K562 (cell line): ENCODE results near the gene DCST1. TPM values are rescaled to one million over a fixed set of nuclear protein-coding genes. Genes with fewer than 3 reads are reported as not detected.

Source experiments
- CBFA2T2 ChIP-seq: fragments of 450-650 bp; conservative IDR thresholded peaks from 2 replicates; pipeline ENCODE4 v1.6.1; 2017; ENCODE audit warnings: mild to moderate bottlenecking
- EP300 ChIP-seq: IDR thresholded peaks from 2 replicates; pipeline ENCODE4 v1.6.1; 2012; ENCODE audit warnings: low read length, improper control_type of control experiment
- HEY1 ChIP-seq: fragments of 250-450 bp; sonication (Bioruptor Pico); IDR thresholded peaks from 2 replicates; pipeline ENCODE4 v1.5.0; 2020; ENCODE audit warnings: mild to moderate bottlenecking, moderate library complexity, borderline replicate concordance
- HNRNPL ChIP-seq: fragments of 200-400 bp; formaldehyde crosslinking; IDR thresholded peaks from 2 replicates; pipeline ENCODE4 v1.6.1; 2017; ENCODE audit warnings: low read depth, mild to moderate bottlenecking, low read length
- IRF1 ChIP-seq: sonication (generic); formaldehyde crosslinking; IDR thresholded peaks from 2 replicates; pipeline ENCODE4 v1.8.0; 2022; ENCODE audit warnings: missing genetic modification reagents, mild to moderate bottlenecking, borderline replicate concordance
- KLF1 ChIP-seq: fragments of 450-650 bp; IDR thresholded peaks from 2 replicates; pipeline ENCODE4 v1.6.1; 2016; ENCODE audit warnings: missing genetic modification characterization, missing compliant biosample characterization
- L3MBTL2 ChIP-seq: fragments of 450-650 bp; IDR thresholded peaks from 2 replicates; pipeline ENCODE4 v1.6.1; 2016; ENCODE audit warnings: mild to moderate bottlenecking, moderate library complexity
- MCM3 ChIP-seq: fragments of 450-650 bp; IDR thresholded peaks from 2 replicates; pipeline ENCODE4 v1.6.1; 2016
- MEIS2 ChIP-seq: fragments of 450-650 bp; IDR thresholded peaks from 2 replicates; pipeline ENCODE4 v1.6.1; 2014; ENCODE audit warnings: mild to moderate bottlenecking; ENCODE audit not compliant: partially characterized antibody
- OTX1 ChIP-seq: fragments of 450-650 bp; formaldehyde crosslinking; IDR thresholded peaks from 2 replicates; pipeline ENCODE4 v1.4.0; 2022; ENCODE audit warnings: mild to moderate bottlenecking
- POU5F1 ChIP-seq: fragments of 150-350 bp; IDR thresholded peaks from 2 replicates; pipeline ENCODE4 v1.6.1; 2014; ENCODE audit warnings: borderline replicate concordance, low read length, low read depth, mild to moderate bottlenecking; ENCODE audit not compliant: partially characterized antibody
- ZNF354B ChIP-seq: fragments of 250-450 bp; sonication (Bioruptor Pico); IDR thresholded peaks from 2 replicates; pipeline ENCODE4 v1.4.0; 2020
- ZNF57 ChIP-seq: fragments of 450-650 bp; formaldehyde crosslinking; IDR thresholded peaks from 2 replicates; pipeline ENCODE4 v1.4.0; 2020; ENCODE audit warnings: mild to moderate bottlenecking, moderate library complexity
- ZNF77 ChIP-seq: fragments of 250-450 bp; sonication (Bioruptor Pico); IDR thresholded peaks from 2 replicates; pipeline ENCODE4 v1.5.0; 2020
- ZNF780A ChIP-seq: fragments of 250-450 bp; sonication (Bioruptor Pico); IDR thresholded peaks from 2 replicates; pipeline ENCODE4 v1.5.0; 2021; ENCODE audit warnings: mild to moderate bottlenecking
- polyA plus RNA-seq, 8 experiments: library from polyadenylated mRNA; depleted of rRNA in 4 of 8; stranded (reverse) in 5 of 8; unstranded in 3 of 8; fragments of >200 nt; fragmentation: Nextera tagmentation in 2 of 8; fragmentation: Illumina TruSeq in 1 of 8; extraction: Ambion mirVana in 2 of 8; extraction: Trizol in 1 of 8; gene quantifications; 2 replicates each; pipeline versions ENCODE4 v1.2.1 to v1.2.3, GENCODE V29; 2011 to 2014; ENCODE audit warnings: inconsistent platforms in 1 of 8, missing spikeins in 1 of 8
- total RNA-seq, 7 experiments: library from RNA; depleted of rRNA in 6 of 7; stranded (reverse); fragments of >200 nt in 6 of 7; fragmentation: Illumina TruSeq in 2 of 7; extraction: Trizol in 2 of 7; gene quantifications; 2 replicates each; pipeline versions ENCODE4 v1.2.1 to v1.2.3, GENCODE V29; 2011 to 2021; ENCODE audit warnings: low replicate concordance in 1 of 7
- TF ChIP-seq, protein P1 (sequence below), 2 experiments: fragments of 450-650 bp; formaldehyde crosslinking in 1 of 2; IDR thresholded peaks; 2 replicates each; pipeline versions ENCODE4 v1.4.0 to v1.6.1; 2014 to 2020; ENCODE audit warnings: mild to moderate bottlenecking in 2 of 2, borderline replicate concordance in 1 of 2, low read depth in 1 of 2
- TF ChIP-seq, protein P2 (sequence below), 2 experiments: IDR thresholded peaks in 1 of 2; conservative IDR thresholded peaks in 1 of 2; 2 replicates each; pipeline ENCODE4 v1.6.1; 2016; ENCODE audit warnings: low read depth in 2 of 2, mild to moderate bottlenecking in 1 of 2, missing compliant biosample characterization in 1 of 2, missing genetic modification characterization in 1 of 2, moderate library complexity in 1 of 2

DCST1 gene
- total and polyA plus RNA-seq, 9 of the 15 experiments (the other 6 are each of a cell fraction or from before 2014, with no cell fraction given) = not detected

DNA sequence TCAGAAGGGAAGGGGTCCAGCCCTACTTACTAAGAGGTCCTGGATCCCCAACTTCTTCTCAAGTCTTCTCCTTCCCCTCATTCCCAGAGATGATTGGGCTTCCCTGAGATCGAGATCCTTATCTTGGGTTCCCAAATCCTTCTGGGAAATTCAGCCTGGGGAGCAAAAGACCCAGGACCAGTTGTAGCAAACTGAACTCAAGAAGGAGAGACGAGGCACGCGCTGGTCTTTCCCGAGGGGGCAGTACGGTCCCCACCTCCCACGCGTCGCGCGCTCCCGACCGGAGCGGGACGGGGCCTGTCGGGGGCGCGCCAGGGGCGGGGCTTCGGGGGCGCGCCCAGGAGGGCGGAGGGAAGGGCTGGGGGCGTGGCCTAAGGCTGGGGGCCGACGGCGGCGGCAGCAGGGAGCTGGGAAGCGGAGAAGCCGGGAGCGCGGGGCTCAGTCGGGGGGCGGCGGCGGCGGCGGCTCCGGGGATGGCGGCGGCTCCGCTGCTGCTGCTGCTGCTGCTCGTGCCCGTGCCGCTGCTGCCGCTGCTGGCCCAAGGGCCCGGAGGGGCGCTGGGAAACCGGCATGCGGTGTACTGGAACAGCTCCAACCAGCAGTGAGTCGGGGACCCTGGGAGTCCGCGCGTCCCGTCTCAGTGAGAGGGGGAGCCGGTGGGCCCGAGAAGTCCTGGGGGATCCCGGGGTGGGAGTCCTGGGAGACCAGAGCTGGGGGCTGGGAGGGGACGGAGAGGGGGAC is 45.0 kb downstream of the DCST1 start, which contains the start of gene EFNA3 (continued):
- no peak for TF ChIP-seq HNRNPL
- TF ChIP-seq, protein P1, sequence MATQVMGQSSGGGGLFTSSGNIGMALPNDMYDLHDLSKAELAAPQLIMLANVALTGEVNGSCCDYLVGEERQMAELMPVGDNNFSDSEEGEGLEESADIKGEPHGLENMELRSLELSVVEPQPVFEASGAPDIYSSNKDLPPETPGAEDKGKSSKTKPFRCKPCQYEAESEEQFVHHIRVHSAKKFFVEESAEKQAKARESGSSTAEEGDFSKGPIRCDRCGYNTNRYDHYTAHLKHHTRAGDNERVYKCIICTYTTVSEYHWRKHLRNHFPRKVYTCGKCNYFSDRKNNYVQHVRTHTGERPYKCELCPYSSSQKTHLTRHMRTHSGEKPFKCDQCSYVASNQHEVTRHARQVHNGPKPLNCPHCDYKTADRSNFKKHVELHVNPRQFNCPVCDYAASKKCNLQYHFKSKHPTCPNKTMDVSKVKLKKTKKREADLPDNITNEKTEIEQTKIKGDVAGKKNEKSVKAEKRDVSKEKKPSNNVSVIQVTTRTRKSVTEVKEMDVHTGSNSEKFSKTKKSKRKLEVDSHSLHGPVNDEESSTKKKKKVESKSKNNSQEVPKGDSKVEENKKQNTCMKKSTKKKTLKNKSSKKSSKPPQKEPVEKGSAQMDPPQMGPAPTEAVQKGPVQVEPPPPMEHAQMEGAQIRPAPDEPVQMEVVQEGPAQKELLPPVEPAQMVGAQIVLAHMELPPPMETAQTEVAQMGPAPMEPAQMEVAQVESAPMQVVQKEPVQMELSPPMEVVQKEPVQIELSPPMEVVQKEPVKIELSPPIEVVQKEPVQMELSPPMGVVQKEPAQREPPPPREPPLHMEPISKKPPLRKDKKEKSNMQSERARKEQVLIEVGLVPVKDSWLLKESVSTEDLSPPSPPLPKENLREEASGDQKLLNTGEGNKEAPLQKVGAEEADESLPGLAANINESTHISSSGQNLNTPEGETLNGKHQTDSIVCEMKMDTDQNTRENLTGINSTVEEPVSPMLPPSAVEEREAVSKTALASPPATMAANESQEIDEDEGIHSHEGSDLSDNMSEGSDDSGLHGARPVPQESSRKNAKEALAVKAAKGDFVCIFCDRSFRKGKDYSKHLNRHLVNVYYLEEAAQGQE (IDR thresholded peaks at IDR 0.05; ENCODE audit: borderline replicate concordance) = no peak
- TF ChIP-seq, protein P1 (CRISPR knock-in tag; IDR thresholded peaks at IDR 0.05; ENCODE audit: low read depth) = no peak
- no peak for TF ChIP-seq ZNF780A (CRISPR knock-in tag)
- no peak for TF ChIP-seq KLF1 (tag)
- TF ChIP-seq EP300 = no peak
- TF ChIP-seq ZNF77 (CRISPR knock-in tag) = no peak
- no peak for TF ChIP-seq HEY1 (CRISPR knock-in tag)
- no peak for TF ChIP-seq MCM3
- TF ChIP-seq POU5F1 = no peak
- no peak for TF ChIP-seq ZNF354B (CRISPR knock-in tag)
- peak; percentile 46 for TF ChIP-seq L3MBTL2
- TF ChIP-seq, protein P2, sequence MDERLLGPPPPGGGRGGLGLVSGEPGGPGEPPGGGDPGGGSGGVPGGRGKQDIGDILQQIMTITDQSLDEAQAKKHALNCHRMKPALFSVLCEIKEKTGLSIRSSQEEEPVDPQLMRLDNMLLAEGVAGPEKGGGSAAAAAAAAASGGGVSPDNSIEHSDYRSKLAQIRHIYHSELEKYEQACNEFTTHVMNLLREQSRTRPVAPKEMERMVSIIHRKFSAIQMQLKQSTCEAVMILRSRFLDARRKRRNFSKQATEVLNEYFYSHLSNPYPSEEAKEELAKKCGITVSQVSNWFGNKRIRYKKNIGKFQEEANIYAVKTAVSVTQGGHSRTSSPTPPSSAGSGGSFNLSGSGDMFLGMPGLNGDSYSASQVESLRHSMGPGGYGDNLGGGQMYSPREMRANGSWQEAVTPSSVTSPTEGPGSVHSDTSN (CRISPR knock-in tag; IDR thresholded peaks at IDR 0.05; ENCODE audit: low read depth) = no peak
- TF ChIP-seq, protein P2 (tag; conservative IDR thresholded peaks at IDR 0.05; ENCODE audit: low read depth) = no peak
- TF ChIP-seq IRF1 (CRISPR knock-in tag) = no peak
- TF ChIP-seq OTX1 = no peak
- TF ChIP-seq ZNF57 = no peak
- no peak for TF ChIP-seq MEIS2
- no peak for TF ChIP-seq CBFA2T2
